ENCODE data around the gene APBB2. TPM values are rescaled to one million over a fixed set of nuclear protein-coding genes. Genes with fewer than 3 reads are reported as not detected.

The APBB2 gene
- total RNA-seq, 1 donor = 75.8 TPM

DNA sequence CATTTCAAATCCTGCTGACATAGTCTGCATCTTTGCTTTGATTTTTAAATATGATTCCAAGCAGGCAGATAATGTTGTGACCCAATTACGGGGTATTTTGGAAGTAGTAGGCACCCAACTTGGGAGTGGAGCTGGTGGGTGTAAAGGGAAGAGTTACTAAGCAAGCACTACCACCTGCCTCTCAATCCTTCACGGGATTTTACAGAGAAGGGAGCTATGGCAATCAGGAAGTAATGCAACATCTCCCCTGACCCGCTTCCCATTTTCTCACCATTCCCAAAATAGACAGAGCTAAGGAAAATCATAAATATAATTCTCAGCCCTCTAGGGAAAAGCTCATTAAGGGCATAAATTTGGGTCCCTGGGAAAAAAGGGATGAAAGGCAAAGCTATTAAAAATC lies 9.2 kb downstream of the APBB2 start:
- DNase-seq (ENCODE audit: low read depth) = no peak
- TF ChIP-seq, protein P1, sequence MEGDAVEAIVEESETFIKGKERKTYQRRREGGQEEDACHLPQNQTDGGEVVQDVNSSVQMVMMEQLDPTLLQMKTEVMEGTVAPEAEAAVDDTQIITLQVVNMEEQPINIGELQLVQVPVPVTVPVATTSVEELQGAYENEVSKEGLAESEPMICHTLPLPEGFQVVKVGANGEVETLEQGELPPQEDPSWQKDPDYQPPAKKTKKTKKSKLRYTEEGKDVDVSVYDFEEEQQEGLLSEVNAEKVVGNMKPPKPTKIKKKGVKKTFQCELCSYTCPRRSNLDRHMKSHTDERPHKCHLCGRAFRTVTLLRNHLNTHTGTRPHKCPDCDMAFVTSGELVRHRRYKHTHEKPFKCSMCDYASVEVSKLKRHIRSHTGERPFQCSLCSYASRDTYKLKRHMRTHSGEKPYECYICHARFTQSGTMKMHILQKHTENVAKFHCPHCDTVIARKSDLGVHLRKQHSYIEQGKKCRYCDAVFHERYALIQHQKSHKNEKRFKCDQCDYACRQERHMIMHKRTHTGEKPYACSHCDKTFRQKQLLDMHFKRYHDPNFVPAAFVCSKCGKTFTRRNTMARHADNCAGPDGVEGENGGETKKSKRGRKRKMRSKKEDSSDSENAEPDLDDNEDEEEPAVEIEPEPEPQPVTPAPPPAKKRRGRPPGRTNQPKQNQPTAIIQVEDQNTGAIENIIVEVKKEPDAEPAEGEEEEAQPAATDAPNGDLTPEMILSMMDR (IDR thresholded peaks at IDR 0.05; ENCODE audit: insufficient read depth, low read length) = no peak
- H3K4me3 ChIP-seq (ENCODE audit: low read depth, low read length) = no peak overlapping the region

GRCh38 chr4:41204400-41204978 lies 9.9 kb downstream of the APBB2 start:
- TF ChIP-seq, protein P1 (IDR thresholded peaks at IDR 0.05; ENCODE audit: insufficient read depth, low read length) = no peak
- no peak overlapping the region for H3K4me3 ChIP-seq (ENCODE audit: low read depth, low read length)
- peak; percentile 69 for DNase-seq (ENCODE audit: low read depth)

- H3K4me3 ChIP-seq (ENCODE audit: low read depth, low read length) = no peak overlapping the region
- TF ChIP-seq, protein P1 (IDR thresholded peaks at IDR 0.05; ENCODE audit: insufficient read depth, low read length) = no peak
- no peak for DNase-seq (ENCODE audit: low read depth)
These were observed 10.5 kb downstream of the APBB2 start for GRCh38 chr4:41203841-41204240.

DNA sequence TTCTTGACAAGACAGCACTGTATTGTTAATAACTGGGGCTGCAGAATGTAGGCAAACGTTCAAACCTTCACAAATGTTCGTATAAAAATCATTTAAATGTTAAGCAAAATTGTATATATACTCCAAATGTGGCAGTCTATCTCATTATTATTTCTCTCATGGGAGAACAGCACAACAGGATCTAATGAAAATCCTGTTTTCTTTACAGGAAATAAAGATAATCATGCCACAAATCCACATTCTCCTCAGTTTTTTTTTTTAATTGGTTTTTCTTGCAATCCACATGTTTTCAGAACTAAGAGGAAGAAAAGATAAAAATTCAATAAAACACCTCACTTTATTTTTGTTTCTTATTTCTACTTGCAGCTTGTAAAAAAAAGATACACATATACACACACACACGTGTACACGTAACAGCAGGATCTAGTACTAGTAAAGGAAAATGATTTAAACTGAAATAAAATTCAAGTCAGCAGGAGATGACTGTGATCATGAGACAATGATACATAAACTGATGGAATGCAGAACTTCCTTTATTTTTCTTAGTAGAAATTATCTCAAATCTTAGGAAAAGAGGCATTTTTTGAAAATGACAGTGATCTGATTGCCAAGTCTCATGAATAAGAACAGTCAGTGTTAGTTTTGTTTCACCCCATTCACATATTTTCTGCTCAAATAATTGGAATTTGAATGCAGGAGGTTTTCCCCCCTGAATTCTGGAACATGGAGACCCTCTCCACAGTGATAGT lies 11.3 kb downstream of the APBB2 start:
- peak; percentile 65 for DNase-seq (ENCODE audit: low read depth)
- H3K4me3 ChIP-seq (ENCODE audit: low read depth, low read length) = no peak overlapping the region
- TF ChIP-seq, protein P1 (IDR thresholded peaks at IDR 0.05; ENCODE audit: insufficient read depth, low read length) = no peak

DNA sequence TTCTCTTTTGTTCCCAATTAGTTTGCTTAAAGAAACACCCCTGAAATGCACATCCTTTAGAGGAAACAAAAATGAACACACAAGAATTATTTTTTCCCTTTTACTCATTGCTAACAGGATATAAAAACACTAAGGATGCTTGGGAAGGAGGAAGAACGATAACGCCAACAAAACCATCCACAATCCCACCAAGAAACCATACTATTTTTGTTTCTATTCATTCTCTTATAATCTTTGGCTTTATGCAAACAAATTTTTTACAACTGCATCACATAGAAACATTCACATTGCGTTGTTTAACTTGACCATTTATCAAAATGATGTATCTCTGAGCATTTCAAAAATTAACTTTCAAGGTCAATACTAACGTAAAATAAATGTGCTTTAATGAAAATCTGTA lies 12.0 kb downstream of the APBB2 start:
- no peak overlapping the region for H3K4me3 ChIP-seq (ENCODE audit: low read depth, low read length)
- TF ChIP-seq, protein P1 (IDR thresholded peaks at IDR 0.05; ENCODE audit: insufficient read depth, low read length) = no peak
- peak; percentile 51 for DNase-seq (ENCODE audit: low read depth)

DNA sequence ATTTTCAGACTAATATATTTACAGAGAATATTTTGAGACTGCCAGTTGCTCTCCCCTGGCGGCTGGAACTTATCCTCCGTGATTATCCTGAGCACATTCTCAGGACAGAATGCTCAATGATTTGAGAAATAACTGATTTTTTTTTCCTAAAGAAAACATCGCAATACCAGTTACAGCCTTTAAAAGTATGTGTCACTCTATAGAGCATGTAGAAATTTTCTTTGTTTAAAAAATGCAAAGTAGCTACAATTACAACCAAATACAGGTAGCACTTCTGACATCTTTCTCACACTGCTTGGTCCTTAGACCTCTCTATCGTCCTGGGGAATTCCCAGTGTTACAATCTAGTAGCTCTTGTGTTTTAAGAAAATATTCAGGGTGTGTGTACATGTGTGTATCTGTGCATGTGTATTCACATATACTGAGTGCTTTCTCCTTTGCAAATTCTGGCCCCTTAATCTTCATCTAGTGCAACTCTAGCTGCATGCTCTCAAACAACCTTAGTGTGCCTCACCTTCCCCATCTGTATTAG lies 13.8 kb downstream of the APBB2 start:
- no peak for DNase-seq (ENCODE audit: low read depth)
- no peak overlapping the region for H3K4me3 ChIP-seq (ENCODE audit: low read depth, low read length)
- TF ChIP-seq, protein P1 (IDR thresholded peaks at IDR 0.05; ENCODE audit: insufficient read depth, low read length) = no peak

Data from fibroblast of the aortic adventitia (primary cell).